Gastrocnemius medialis (tissue), 4 donors: ENCODE data around the gene BSN. TPM values are rescaled to one million over a fixed set of nuclear protein-coding genes. Genes with fewer than 3 reads are reported as not detected.
"Not testable (repeated sequence)": the region's sequence is repeated elsewhere in the genome, so short reads cannot be mapped to it uniquely, and the experiment has no call there.

Experiments
- ATAC-seq, 2 donors: fragments of 150-250 bp; one replicate each; pipeline ENCODE4 v1.9.1; 2016
- DNase-seq, 2 donors: peaks; one replicate each; pipeline ENCODE4 v3.0.0-alpha.2; 2019
- H3K27ac ChIP-seq, 4 donors: fragments of 200-600 bp; sonication (generic); 1 replicate in 1 of 4; 2 replicates in 3 of 4; pipeline ENCODE4 v1.5.1; 2016 to 2018; ENCODE audit warnings: mild to moderate bottlenecking in 2 of 4, moderate library complexity in 1 of 4
- H3K27me3 ChIP-seq, 3 donors: fragments of 200-600 bp; sonication (generic) in 2 of 3; 1 replicate in 1 of 3; 2 replicates in 2 of 3; pipeline versions ENCODE4 v1.5.1 to v1.6.0; 2016 to 2019; ENCODE audit warnings: mild to moderate bottlenecking in 1 of 3, moderate library complexity in 1 of 3
- H3K36me3 ChIP-seq, 2 donors: fragments of 200-600 bp; sonication (generic) in 1 of 2; one replicate each; pipeline ENCODE4 v1.5.1; 2017 to 2018
- H3K4me1 ChIP-seq, 2 donors: fragments of 200-600 bp; sonication (generic) in 1 of 2; one replicate each; pipeline ENCODE4 v1.5.1; 2016 to 2017; ENCODE audit warnings: mild to moderate bottlenecking in 2 of 2
- H3K4me3 ChIP-seq, 4 donors: fragments of 200-600 bp; sonication (generic) in 3 of 4; 1 replicate in 1 of 4; 2 replicates in 3 of 4; pipeline ENCODE4 v1.5.1; 2016 to 2019; ENCODE audit warnings: mild to moderate bottlenecking in 2 of 4
- H3K9me3 ChIP-seq, 3 donors: fragments of 200-600 bp; sonication (generic) in 2 of 3; 1 replicate in 1 of 3; 2 replicates in 2 of 3; pipeline ENCODE4 v1.5.1; 2016 to 2019
- POLR2A ChIP-seq, 2 donors: fragments of 450-650 bp; IDR thresholded peaks; one replicate each; pipeline ENCODE4 v1.6.1; 2017; ENCODE audit warnings: antibody characterized with exemption in 2 of 2, mild to moderate bottlenecking in 2 of 2, moderate library complexity in 2 of 2
- in situ Hi-C, 4 donors: fragments of 200-750 bp; cut with MboI; loops; one replicate each; pipeline versions ENCODE4 v1.15.0 to v1.8.0; 2017; ENCODE audit warnings: low sequenced_read_pairs in 4 of 4
- intact Hi-C: fragments of 100-400 bp; cut with DNase I; formaldehyde crosslinking; loops from one replicate; pipeline ENCODE4 v1.15.1; 2023; ENCODE audit warnings: low total_unique reads
- total RNA-seq, 4 donors: library from RNA; depleted of rRNA; stranded (reverse); fragments of >200 nt; gene quantifications; one replicate each; pipeline versions ENCODE4 v1.1.0 to v1.2.3, GENCODE V29; 2016
- TF ChIP-seq, protein P1 (sequence below), 5 experiments: fragments of 450-650 bp in 3 of 5; fragments of 200-600 bp in 2 of 5; sonication (generic) in 2 of 5; IDR thresholded peaks in 4 of 5; conservative IDR thresholded peaks in 1 of 5; 1 replicate in 4 of 5; 2 replicates in 1 of 5; pipeline ENCODE4 v1.5.1; 2016 to 2019; ENCODE audit warnings: antibody characterized with exemption in 5 of 5, mild to moderate bottlenecking in 3 of 5, moderate library complexity in 3 of 5

Gene BSN
- total RNA-seq, 4 donors from 2014 or later: 0.10 to 0.24 (median 0.21) TPM

DNA sequence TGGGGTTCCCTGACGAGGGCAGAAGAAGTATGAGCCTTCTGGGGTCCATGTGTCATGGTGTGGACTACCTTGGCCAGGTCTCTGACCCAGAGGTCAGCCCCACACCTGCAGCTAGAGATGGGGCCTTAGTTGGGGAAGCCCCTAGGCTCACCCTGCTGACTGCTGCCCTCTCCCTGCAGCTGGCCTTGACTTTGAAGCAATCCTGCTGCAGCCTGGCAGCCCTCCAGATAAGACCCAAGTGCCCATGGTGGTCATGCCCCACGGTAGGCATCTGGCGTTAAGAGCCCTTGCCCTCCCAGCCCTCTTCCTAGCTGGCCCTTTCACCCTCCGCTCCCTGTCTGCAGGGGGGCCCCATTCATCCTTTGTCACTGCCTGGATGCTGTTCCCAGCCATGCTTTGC lies 127.3 kb downstream of the BSN start:
- peaks cover 0 to 4% of the 10 kb centered on the region in 2 donors for H3K4me1 ChIP-seq
- no peak for ATAC-seq
- no peak overlapping the region for H3K27ac ChIP-seq
- no peak for DNase-seq
- H3K9me3 ChIP-seq: no peaks in the 10 kb centered on the region
- TF ChIP-seq, protein P1, sequence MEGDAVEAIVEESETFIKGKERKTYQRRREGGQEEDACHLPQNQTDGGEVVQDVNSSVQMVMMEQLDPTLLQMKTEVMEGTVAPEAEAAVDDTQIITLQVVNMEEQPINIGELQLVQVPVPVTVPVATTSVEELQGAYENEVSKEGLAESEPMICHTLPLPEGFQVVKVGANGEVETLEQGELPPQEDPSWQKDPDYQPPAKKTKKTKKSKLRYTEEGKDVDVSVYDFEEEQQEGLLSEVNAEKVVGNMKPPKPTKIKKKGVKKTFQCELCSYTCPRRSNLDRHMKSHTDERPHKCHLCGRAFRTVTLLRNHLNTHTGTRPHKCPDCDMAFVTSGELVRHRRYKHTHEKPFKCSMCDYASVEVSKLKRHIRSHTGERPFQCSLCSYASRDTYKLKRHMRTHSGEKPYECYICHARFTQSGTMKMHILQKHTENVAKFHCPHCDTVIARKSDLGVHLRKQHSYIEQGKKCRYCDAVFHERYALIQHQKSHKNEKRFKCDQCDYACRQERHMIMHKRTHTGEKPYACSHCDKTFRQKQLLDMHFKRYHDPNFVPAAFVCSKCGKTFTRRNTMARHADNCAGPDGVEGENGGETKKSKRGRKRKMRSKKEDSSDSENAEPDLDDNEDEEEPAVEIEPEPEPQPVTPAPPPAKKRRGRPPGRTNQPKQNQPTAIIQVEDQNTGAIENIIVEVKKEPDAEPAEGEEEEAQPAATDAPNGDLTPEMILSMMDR (IDR thresholded peaks at IDR 0.05 in 4 of 5, conservative IDR thresholded peaks at IDR 0.05 in 1 of 5): no peak
- TF ChIP-seq POLR2A (IDR thresholded peaks at IDR 0.05): no peak
- peaks cover 0 to 74% of the 10 kb centered on the region in 2 donors for H3K36me3 ChIP-seq
- intact Hi-C loops (no loop called here), in situ Hi-C loops (no loop called here)
- peaks cover 0 to 3% (median 0%) of the 10 kb centered on the region in 3 donors for H3K27me3 ChIP-seq
- H3K4me3 ChIP-seq: no peak overlapping the region

DNA sequence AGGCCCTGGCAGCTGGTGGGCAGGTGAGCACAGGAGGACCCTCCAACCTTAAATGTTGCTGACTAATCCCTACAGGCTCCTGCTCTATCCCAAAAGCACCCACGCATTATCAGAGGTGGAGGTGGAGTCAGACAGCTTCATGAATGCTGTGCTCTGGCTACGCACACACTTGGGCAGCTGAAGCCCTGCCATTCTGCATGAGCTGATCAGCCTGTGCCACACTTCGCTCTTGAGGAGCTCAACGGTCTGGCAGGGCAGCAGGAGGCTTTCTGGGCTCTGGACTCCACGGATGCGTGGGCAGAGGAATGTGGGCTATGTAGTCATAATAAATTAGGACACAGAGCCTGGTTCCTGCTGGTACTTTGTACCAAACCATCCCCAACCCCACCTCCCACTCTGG lies 128.9 kb downstream of the BSN start:
- in situ Hi-C loops (no loop called here), intact Hi-C loops (no loop called here)
- no peak for TF ChIP-seq POLR2A (IDR thresholded peaks at IDR 0.05)
- TF ChIP-seq, protein P1 (IDR thresholded peaks at IDR 0.05 in 4 of 5, conservative IDR thresholded peaks at IDR 0.05 in 1 of 5): no peak
- peaks cover 0 to 12% of the 10 kb centered on the region in 2 donors for H3K4me1 ChIP-seq
- ATAC-seq (no peak), DNase-seq (no peak)
- H3K4me3 ChIP-seq: no peak overlapping the region
- H3K36me3 ChIP-seq: peaks cover 0 to 57% of the 10 kb centered on the region in 2 donors
- no peaks in the 10 kb centered on the region for H3K9me3 ChIP-seq
- H3K27ac ChIP-seq: no peak overlapping the region
- peaks cover 0 to 3% (median 0%) of the 10 kb centered on the region in 3 donors for H3K27me3 ChIP-seq

DNA sequence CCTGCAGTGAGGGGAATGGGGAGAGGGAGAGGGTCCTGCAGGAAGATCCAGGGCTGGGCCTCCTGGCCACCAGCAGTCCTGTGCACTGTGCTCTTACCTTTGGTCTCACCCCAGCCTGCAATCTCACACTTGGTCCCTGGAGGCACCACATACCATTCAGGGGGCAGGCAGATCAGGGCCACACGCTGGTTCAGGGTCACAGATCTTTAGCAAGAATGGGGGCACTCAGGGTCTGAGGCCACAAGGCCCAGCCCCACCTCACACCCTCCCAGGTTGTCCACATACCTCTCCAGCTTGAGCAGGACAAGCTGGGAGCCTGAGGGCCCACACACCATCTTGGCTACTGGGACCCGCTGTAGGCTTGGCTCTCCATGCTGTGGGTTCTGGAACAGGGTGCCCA lies 130.2 kb downstream of the BSN start:
- H3K27ac ChIP-seq, H3K4me3 ChIP-seq, in situ Hi-C loops, H3K9me3 ChIP-seq, intact Hi-C loops, ATAC-seq, H3K27me3 ChIP-seq, DNase-seq: not testable (repeated sequence)
- Histone ChIP-seq H3K4me1 (peaks cover 6 to 20% of the 10 kb centered on the region in 2 donors), H3K36me3 (peaks cover 0 to 45% of the 10 kb centered on the region in 2 donors)

DNA sequence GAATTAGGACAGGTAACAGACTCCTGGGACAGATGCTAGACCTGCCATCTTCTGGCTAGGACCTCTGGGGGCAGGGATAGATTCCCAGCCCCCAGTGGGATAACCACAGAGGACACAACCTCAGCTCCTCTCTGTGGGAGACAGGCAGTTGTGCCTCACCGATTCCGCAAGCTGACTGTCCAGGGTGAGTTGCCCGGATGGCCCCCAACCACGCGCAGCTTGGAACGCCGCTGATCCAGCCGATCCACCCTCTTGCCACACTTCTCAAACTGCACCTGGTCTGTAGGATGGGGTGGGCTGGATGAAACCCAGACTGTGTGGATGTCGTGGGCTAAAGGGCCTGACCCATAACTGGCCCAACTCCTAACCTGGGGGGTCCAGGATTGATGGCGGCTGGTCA lies 130.8 kb downstream of the BSN start:
- intact Hi-C loops, H3K4me3 ChIP-seq, in situ Hi-C loops, DNase-seq, H3K27me3 ChIP-seq, H3K27ac ChIP-seq, ATAC-seq, H3K9me3 ChIP-seq: not testable (repeated sequence)
- peaks cover 9 to 23% of the 10 kb centered on the region in 2 donors for H3K4me1 ChIP-seq
- H3K36me3 ChIP-seq: peaks cover 0 to 38% of the 10 kb centered on the region in 2 donors

DNA sequence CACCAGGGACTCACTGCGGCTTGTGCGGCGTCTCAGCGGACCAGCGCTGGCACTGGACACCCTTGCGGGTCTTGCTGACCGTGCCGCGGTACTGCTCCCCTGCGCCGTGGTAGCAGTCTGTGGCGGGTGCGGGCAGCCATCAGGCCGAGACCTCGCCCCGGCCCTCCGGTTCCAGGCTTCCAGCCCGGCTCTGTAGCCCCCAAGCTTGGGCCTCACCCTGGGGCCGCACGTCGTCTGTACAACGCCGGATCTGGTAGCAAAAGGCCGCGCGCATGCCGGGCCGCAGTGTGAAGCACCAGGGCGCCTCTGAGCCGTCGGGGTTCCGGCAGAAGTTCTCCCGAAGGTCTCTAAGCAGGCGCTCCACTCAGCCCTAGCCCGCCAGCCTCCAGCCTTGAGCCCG lies 131.6 kb downstream of the BSN start:
- H3K27me3 ChIP-seq: not testable (repeated sequence)

DNA sequence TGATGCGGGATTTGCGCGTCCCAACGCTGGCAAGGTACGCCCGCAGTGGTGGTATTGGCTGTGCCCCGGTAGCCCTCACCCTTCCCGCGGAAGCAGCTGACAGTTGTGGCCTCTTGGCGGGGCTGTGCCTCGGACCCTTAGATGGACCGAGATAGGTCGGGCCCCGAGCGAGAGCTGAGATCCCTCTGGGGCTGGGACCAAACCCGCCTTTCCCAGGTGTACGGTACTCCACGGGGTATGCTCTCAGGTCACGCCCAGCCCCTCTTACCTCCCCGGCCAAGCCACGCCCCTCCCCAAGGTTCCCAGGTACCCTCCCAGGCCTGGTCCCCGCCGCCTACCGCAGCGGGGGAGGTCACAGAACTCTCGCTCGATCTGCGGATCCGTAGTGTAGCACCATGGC lies 132.1 kb downstream of the BSN start:
- Histone ChIP-seq H3K36me3 (peaks cover 0 to 26% of the 10 kb centered on the region in 2 donors), H3K4me3 (peak overlapping the region; percentile 31 to 40 (median 36)), H3K4me1 (peaks cover 20 to 35% of the 10 kb centered on the region in 2 donors)
- ATAC-seq, H3K9me3 ChIP-seq, in situ Hi-C loops, intact Hi-C loops, H3K27me3 ChIP-seq, DNase-seq, H3K27ac ChIP-seq: not testable (repeated sequence)

More for the DNA sequence above, 131.6 kb downstream of the BSN start:
- H3K4me1 ChIP-seq: peaks cover 15 to 30% of the 10 kb centered on the region in 2 donors
- peaks cover 0 to 31% of the 10 kb centered on the region in 2 donors for H3K36me3 ChIP-seq
- ATAC-seq, H3K27ac ChIP-seq, DNase-seq, H3K9me3 ChIP-seq, in situ Hi-C loops, intact Hi-C loops, H3K4me3 ChIP-seq: not testable (repeated sequence)

DNA sequence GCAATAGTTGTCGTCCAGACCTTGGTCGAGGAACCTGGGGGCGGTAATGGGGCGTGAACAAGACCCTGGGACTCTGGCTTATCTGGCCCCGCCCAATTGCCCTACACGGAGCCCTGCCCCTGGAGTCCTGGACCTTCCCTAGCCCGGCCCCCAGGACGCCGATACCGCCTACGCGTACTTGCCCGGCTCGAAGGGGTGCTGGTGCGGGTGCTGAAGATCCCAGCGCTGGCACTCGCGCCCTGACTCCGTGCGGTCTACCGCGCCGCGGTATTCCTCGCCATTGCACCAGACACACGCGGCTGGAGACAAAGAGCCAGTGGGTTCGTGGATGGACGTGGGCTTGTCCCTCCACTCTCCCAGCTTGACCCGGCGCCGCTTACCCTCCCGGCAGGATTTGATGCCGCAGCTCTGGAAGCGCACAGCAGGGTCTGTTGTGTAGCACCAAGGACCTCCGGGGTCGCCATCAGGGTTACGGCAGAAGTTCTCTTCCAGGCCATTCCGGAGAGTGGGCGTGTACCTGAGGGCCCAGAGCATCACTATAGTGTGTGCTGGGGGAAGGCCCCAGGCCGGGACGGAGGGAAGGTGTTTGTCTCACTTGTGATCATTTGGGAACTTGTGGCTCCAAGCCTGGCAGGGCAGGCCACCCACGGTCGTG lies 132.6 kb downstream of the BSN start:
- in situ Hi-C loops, H3K9me3 ChIP-seq, intact Hi-C loops, H3K27me3 ChIP-seq, DNase-seq, ATAC-seq: not testable (repeated sequence)
- Histone ChIP-seq H3K4me1 (peaks cover 25 to 41% of the 10 kb centered on the region in 2 donors), H3K36me3 (peaks cover 0 to 20% of the 10 kb centered on the region in 2 donors), H3K4me3 (peak overlapping the region; percentile 31 to 40 (median 36)), H3K27ac (peak overlapping the region in 1 of 4 donors; percentile 98)

DNA sequence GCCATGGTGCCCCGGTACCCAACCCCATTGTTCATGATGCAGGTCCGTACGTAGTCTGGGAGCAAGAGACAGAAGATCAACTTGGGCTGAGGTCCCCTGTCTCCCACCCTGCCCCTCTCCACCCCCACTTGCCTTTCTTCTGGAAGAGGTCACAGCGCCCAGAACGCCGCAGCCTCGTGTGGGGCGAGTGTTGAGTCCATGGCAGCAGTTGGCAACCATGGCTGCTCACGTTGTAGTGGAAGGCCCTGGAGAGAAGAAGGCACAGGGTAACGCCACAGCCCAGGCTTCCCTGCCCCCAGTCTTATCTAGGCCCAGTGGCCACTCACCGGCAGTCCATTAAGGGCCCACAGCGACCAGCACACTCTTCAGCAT lies 133.1 kb downstream of the BSN start:
- Histone ChIP-seq H3K4me1 (peaks cover 30 to 46% of the 10 kb centered on the region in 2 donors), H3K36me3 (peaks cover 0 to 15% of the 10 kb centered on the region in 2 donors), H3K27ac (peak overlapping the region in 2 of 4 donors; percentile 9 to 98)
- DNase-seq, H3K9me3 ChIP-seq, intact Hi-C loops, H3K27me3 ChIP-seq, ATAC-seq, in situ Hi-C loops, H3K4me3 ChIP-seq: not testable (repeated sequence)

DNA sequence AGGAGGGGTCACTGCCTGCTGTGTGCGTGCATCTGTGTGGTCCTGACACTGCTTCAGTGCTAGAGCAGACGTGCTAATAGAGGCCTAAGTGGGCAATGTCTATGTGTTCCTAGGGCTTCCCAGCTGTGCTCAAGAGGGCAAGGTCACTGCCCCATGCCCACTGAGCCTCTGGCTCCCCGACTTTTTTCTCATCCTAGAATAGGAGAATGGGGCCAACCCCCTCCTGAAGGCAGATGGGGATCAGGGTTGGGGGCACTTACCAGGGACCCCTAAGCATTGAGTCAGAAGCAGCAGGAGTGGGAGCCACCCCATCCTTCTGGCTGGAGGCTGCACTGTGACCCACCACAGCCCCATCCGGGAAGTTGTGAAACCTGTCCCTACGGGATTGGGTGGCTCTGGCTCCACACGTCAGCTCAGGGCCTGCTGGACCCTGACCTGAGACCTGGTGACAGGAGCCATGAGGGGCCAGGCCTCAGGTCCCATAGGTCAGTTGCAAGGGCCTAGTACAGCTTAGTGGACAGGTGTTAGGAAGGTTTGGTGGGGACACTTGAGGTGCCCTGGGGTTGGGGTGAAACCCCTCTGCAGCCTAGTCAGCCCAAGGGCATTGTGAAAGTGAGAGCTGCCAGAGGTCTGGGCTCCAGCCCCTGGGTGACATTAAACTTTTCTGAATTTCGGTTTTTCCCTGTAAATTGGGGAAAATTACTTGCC lies 134.2 kb downstream of the BSN start:
- intact Hi-C loops: loop anchor here (2.0 kb wide), 1 partner anchor 14 kb away; the partner anchor contains the start of gene APEH
- H3K27me3 ChIP-seq, H3K9me3 ChIP-seq, DNase-seq, in situ Hi-C loops, H3K36me3 ChIP-seq: not testable (repeated sequence)
- peak; percentile 7 to 14 for ATAC-seq
- Histone ChIP-seq H3K4me3 (peak overlapping the region; percentile 91 to 100 (median 98)), H3K27ac (peak overlapping the region; percentile 92 to 99 (median 96)), H3K4me1 (peaks cover 39 to 55% of the 10 kb centered on the region in 2 donors)
